Peyer's patch (tissue), 4 donors: ENCODE data around the gene NPBWR2.

Experiments used
- CTCF ChIP-seq, 6 experiments: fragments of 450-650 bp in 4 of 6; fragments of 200-600 bp in 2 of 6; sonication (generic) in 1 of 6; IDR thresholded peaks; one replicate each; pipeline ENCODE4 v1.5.1; 2017 to 2019; ENCODE audit warnings: antibody characterized with exemption in 6 of 6, mild to moderate bottlenecking in 3 of 6, moderate library complexity in 1 of 6
- POLR2A ChIP-seq, 2 donors: fragments of 450-650 bp; IDR thresholded peaks; one replicate each; pipeline ENCODE4 v1.5.1; 2017; ENCODE audit warnings: antibody characterized with exemption in 2 of 2, mild to moderate bottlenecking in 2 of 2, moderate library complexity in 2 of 2

GRCh38 chr20:64090165-64090564, 17.2 kb downstream of the NPBWR2 start:
- TF ChIP-seq CTCF (IDR thresholded peaks at IDR 0.05) (no peak), POLR2A (IDR thresholded peaks at IDR 0.05) (no peak)
